GM18526 (cell line): ENCODE measurements around the gene STAT4.

Experiments
- POLR2A ChIP-seq: IDR thresholded peaks from 3 replicates; pipeline ENCODE4 v1.6.1; 2011; ENCODE audit not compliant: insufficient read length; ENCODE audit errors: extremely low read depth

Gene STAT4

DNA sequence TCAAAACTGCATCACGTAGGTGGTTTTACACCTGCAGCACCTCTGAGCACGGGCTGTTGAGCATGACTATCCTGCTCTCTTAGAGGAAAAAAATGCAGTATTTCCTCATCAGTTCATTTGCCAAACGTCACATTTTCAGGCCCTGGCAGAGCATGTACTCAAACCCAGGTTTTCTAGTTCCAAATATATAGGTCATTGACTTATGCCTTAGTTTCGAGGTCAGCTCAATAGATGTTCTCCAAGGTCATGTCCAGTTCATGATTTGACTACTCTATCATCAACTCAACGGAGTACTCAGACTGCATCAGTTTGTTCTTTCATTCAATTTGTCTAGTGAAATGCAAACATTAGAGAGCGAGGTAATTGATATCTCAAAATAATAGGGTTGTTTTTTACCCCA is 97.5 kb downstream of the STAT4 start:
- TF ChIP-seq POLR2A = no peak

DNA sequence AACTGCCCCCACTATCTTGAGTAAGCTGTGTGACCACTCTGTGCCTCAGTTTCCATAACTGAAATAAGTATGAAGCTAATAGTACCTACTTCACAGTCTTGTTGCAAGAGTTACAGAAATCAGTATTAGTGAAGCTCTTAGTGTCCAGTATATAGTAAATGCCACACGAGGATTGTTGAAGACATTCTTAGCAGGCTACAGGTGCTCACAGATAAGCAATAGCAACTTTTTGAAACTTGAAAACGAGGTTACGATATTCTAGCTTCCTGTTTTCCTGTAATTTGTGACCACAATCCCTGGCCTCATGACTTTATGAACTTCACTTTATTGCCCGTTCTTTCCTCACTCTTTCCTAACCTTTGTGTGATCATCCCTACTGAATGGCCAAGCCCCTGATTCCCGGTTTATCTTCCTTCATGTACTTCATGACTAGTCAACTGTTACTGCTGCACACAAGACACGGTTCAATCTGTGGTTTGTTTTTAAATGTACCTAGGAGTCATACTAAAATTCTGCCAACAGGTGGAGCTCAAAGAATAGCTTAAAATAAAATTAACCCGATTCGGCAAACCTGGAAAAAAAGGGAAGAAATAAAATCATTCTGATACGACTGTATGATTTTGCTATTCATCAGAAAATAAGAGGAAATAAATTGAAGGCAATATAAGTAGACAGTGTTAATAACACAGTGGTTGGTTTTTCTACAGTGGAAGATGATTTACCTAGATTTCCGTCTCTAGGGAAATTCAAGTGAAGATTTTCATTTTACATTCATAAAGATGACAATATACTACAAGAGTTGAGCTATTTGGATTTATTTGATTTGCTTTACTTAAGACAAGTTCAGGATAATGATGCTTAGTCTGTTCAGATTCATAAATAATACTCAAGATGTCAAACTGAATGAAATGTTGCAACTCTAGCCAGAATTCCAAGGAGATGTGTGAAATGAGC is 98.7 kb downstream of the STAT4 start:
- no peak for TF ChIP-seq POLR2A

DNA sequence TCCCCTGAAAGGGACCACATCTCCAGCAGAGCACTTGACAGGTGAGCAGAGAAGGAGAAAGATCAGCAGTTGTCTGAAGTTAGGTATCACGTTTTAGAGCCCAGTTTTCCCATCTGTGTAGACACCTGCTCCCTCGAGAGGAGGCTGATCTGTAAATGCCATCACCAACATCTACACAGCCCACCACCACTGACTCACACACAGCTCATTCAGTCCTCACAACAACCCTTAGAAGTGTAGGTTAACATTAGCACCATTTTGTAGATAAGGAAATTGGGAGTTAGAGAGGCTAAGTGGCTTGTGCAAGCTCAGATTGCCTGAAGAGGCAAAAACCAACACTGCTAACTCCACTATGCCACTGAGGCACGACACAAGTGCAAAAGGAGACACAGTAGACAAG is 99.6 kb downstream of the STAT4 start:
- TF ChIP-seq POLR2A = no peak

DNA sequence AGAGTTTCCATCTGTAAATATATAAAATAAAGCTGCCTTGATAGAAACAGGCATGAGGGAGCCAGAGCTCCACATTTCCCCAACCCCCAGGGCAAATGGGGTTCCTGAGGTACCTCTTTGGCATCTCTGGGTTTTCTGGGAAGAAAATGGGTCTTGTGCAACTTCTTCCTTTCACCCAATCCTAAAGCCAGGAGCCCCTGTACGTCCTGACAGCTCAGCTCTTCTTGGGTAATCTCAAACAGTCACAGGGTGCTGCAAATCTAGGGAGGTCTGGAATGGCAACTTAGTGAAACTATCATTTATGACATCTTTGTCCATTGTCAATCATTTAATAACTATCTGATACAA is 100.2 kb downstream of the STAT4 start:
- no peak for TF ChIP-seq POLR2A

DNA sequence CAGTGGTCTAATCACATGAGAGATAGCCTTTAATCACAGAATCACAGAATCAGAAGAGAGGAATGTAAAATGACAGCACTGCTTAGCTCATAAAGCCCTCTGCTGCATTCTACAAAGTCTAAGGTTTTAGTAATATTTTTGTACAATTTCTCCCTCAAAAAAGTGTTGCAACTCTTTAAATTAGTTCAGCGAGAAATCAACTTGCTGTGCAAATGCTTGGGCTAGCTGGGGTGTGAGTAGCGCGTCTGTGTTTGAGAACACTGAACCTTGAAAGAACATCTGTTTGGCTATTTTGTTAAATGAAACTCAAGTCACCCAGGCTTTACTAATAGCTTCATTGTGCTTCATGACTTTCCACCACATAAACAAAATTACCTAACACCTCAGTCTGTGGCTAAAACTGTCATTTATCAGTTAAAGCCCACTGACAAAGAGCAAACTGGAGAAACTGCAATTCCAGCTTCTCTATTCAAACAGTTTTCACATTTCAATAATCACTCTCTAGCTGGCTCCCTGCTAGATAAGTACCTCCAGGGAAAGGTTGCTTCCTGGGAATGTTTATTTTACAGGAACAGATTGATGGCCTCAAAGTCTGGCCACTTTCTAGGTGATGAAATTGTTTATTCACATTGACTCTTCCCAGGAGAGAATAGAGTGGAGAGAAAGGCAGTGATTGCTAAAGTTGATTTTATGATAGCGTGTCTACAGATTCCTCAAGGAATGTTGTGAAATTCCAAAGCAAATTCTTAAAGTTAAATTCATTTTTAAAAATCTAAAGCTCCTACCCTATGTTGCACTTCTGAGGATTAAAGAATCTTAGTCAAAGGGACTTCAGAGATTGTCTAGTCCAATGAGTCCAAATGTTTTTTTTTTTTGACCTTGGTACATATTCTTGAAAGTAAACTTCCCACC is 100.8 kb downstream of the STAT4 start:
- no peak for TF ChIP-seq POLR2A

DNA sequence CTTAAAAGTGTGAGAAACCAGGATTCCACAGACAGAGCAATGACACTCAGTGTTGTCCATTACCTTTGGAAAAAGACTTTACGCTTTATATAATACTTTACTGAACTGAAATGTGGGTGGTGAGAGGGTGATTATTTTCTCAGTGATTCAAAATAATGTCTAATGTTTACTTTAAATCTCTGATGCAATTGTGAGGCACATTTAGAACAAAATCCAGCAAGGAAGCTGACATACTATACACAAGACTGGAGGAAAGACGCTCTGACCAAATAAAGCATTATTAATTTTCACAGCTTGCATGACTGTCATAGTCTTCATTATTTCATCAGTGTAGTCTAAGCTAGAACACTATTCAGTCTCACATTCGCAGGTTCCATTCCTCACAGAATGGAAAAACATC is 102.7 kb downstream of the STAT4 start:
- no peak for TF ChIP-seq POLR2A

DNA sequence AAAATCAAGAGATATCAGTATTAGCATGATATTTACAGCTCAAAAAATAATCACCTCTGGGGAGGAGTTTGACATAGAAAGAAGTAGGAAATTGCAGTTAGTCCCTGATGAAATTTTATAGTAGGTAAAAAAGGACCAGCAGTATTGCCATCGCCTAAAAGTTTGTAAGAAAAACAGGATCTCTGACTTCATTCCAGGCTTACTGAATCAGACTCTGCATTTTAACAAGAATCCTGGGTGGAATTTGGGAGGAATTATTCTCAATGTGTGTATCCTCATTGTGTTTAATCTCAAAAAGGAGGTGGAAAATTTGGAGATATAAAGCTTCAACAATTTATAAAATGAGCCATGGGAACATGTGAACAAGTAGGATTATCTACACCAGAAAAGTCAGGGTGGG is 105.7 kb downstream of the STAT4 start:
- no peak for TF ChIP-seq POLR2A

DNA sequence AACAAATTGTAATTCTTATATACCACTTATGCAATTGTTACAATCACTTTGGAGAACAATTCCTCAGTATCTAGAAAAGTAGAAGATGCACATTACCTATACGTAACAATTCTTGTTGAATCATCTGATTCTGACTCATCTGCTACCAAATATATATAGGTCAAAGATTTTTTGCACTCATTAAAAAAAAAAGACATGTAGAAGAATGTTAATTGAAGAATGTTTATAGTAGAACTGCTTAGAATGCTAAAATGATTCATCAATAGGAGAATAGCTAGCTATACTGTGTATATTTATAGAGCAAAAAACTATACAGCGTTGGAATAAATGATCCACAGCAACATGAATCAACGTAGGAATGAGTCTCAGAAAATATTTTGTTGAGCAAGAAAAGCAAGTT is 107.4 kb downstream of the STAT4 start:
- TF ChIP-seq POLR2A = no peak

DNA sequence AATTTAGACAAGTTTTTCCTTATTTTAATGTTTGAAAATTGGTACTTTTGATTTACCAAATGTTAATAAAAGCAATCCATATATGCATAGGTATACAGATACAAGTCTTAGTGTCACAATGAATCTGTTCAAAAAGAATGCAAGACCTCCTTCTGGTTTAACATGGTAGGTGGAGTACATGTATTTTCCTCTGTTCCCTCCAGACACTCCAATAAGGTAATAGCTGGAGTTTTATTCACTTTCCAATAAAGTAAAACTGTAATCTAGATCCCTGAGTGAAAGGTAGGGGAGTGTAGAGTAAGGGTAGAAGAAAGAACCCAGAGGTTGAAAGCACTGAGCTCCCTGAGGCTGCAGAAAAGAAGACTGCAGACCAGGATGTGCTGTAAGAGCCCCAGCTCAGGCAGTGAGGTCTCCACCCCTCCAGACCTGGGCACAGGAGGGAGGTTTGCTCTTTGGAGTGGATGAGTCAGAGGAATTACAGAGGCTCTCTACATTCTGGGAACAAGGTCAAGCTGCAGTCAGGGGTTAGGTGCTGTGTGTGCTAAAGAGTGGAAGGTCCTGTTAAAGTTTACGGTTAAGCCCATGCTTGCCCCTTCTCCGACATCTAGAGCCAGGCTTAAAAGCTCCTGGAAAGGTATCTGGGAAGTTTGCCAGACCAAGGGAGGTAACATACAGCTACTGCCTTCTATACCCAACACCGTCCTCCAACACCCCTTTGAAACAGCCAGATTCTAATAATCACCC is 109.2 kb downstream of the STAT4 start:
- TF ChIP-seq POLR2A = no peak

DNA sequence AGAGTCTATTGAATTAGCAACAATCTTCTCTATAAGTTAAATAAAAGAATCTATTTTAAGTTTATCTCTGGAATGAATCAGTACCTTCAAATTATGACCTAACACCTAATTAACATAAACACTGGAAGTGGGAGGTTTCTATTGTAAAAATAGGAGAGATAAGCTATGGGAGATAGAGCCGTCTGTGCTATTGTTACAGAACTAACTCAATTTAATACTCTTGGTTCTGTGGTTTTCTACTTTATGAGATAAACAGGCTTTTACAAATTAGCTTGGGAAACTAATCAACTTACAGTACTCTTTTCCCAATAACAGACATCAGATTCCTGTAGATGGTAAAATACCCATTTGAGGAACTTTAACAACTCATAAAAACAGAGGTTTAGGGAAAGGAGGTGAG is 111.2 kb downstream of the STAT4 start:
- no peak for TF ChIP-seq POLR2A

DNA sequence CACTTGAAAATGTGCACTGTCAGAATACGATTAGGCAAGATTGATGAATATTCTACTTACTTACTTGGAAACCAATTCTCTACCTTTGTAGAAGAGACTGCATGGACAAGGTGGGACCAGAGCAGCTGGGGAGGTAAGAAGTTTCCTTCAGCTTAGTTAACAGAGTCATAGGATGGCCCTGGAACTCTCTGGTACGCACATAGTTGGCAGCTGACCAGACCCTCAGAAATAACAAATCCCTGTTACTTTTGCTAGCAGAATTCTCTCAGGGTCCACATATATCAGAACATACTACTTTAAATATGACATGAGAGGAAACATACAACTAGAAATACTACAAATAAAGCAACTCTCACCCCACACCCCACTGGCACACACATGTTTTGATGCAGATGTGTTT is 112.1 kb downstream of the STAT4 start:
- TF ChIP-seq POLR2A = no peak

DNA sequence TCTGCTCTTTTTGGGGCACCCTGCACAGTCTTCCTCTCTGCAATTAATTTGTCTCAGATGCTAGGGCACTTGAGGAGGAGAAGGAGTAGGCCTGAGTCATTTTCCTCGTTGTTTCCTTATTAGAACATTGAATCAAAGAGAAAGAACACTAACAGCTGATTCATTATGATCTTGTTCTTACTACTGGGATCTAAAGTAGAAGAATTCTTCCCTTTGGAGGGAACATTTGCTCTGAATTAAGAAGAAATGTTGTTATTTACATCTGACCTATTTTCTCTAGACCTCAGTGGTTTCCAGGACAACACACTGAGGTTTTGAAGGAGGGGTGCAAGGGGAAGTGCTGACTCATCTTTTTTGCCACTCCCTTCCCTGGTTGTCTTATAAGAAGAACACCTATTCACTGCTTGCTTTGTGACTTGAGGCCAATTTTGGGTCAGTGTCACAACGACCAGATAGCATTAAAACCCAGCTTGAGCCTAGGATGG is 112.5 kb downstream of the STAT4 start:
- TF ChIP-seq POLR2A = no peak

DNA sequence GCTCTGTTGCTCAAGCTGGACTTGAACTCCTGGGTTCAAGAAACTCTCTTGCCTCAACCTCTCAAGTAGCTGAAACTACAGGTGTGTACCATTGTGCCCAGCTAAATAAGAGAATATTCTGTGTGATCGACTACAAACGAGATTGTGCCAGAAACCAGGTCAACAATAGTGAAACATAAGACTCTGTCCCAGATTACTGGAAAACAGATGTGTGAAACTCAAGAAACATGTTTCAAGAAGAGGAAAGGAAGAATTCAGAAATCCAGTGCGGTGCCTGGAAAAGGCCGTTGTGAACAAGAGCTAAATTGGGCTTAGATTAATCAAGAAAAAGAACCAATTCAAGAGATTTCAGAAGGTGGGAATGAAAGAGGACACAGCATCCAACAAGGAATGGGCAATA is 113.4 kb downstream of the STAT4 start:
- no peak for TF ChIP-seq POLR2A

DNA sequence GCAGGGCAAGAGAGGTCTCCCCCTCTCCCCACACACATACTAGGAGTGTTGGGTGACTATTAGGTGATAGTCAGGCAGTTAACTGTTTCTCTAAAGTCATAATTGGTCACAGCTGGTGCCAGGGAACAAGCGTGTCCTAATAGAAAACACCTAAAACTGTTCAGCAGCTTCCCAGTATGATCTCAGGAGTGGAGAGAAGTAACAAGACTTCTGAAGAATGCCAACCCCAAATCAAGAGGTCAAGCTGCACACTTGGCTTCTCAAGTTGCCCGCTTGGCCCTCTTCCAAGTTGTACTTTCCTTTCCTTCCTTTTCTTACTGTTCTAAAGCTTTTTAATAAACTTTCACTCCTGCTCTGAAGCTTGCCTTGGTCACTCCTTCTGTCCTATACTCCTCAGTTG is 114.4 kb downstream of the STAT4 start:
- TF ChIP-seq POLR2A = no peak
